OCI-LY7 (cell line): ENCODE data around the gene HDAC4.

Experiments used
- CTCF ChIP-seq: fragments of 200-600 bp; sonication (generic); conservative IDR thresholded peaks from 2 replicates; pipeline ENCODE4 v1.5.1; 2014; ENCODE audit warnings: mild to moderate bottlenecking, antibody characterized with exemption, low read length, moderate library complexity, mixed read lengths
- EZH2phosphoT487 ChIP-seq: fragments of 200-600 bp; sonication (generic); IDR thresholded peaks from 2 replicates; pipeline ENCODE4 v1.6.1; 2018; ENCODE audit warnings: low read depth, borderline replicate concordance, mild to moderate bottlenecking, mixed run types, antibody characterized with exemption, low read length, moderate library complexity, mixed read lengths

- no peak for TF ChIP-seq CTCF
- TF ChIP-seq EZH2phosphoT487 = no peak
These were observed 180.5 kb downstream of the HDAC4 start for GRCh38 chr2:239220341-239220740.
